SK-N-SH (cell line): Measurements from ENCODE around the gene CFHR5. TPM values are rescaled to one million over a fixed set of nuclear protein-coding genes. Genes with fewer than 3 reads are reported as not detected.
"Not testable (repeated sequence)": the region's sequence is repeated elsewhere in the genome, so short reads cannot be mapped to it uniquely, and the experiment has no call there.

Experiments
- CTCF ChIA-PET: fragments of 300-600, 350-600 bp; formaldehyde crosslinking; extraction: SDS; loops from one replicate; lab custom pipeline; 2021; lab: Yijun Ruan, JAX
- POLR2A ChIA-PET: fragments of 350-600 bp; sonication (Branson Sonifier 250); formaldehyde crosslinking; extraction: SDS; loops from one replicate; lab custom pipeline; 2020; ENCODE audit warnings: antibody characterized with exemption, inconsistent platforms; lab: Yijun Ruan, JAX
- DNase-seq: peaks from one replicate; pipeline ENCODE4 v3.0.0; 2012
- H2AFZ ChIP-seq: fragments of 200-600 bp; sonication (generic); 2 replicates; pipeline ENCODE4 v1.8.1; 2016; ENCODE audit warnings: antibody characterized with exemption, mild to moderate bottlenecking, low read depth
- H3F3A ChIP-seq: fragments of 200-600 bp; sonication (generic); replicated peaks from 2 replicates; pipeline ENCODE3; 2016; ENCODE audit warnings: antibody characterized with exemption, mild to moderate bottlenecking; ENCODE audit not compliant: insufficient read depth
- H3K27ac ChIP-seq, 2 experiments: fragments of 200-500 bp in 1 of 2; fragments of 200-600 bp in 1 of 2; sonication (Bioruptor generic) in 1 of 2; sonication (generic), shearing (Covaris generic) in 1 of 2; 2 replicates each; pipeline versions ENCODE4 v1.5.1 to v1.6.1; 2014 to 2016; ENCODE audit warnings: low read depth in 2 of 2, inconsistent platforms in 1 of 2, low read length in 1 of 2, mild to moderate bottlenecking in 1 of 2, mixed read lengths in 1 of 2
- H3K27me3 ChIP-seq: fragments of 200-600 bp; sonication (generic), shearing (Covaris generic); 2 replicates; pipeline ENCODE4 v1.6.1; 2016; ENCODE audit warnings: mixed run types; ENCODE audit not compliant: insufficient read depth
- H3K36me3 ChIP-seq, 2 experiments: fragments of 200-500 bp in 1 of 2; fragments of 200-600 bp in 1 of 2; sonication (Bioruptor generic) in 1 of 2; sonication (generic) in 1 of 2; replicated peaks in 1 of 2; 2 replicates each; pipeline versions ENCODE3 to v1.5.1; 2014 to 2016; ENCODE audit warnings: low read length in 1 of 2, mild to moderate bottlenecking in 1 of 2; ENCODE audit not compliant: insufficient read depth in 2 of 2, control insufficient read depth in 1 of 2
- H3K4me1 ChIP-seq, 2 experiments: fragments of 200-500 bp in 1 of 2; fragments of 200-600 bp in 1 of 2; sonication (Bioruptor generic) in 1 of 2; sonication (generic), shearing (Covaris generic) in 1 of 2; 2 replicates each; pipeline versions ENCODE4 v1.5.1 to v1.6.1; 2014 to 2016; ENCODE audit warnings: low read depth in 1 of 2, low read length in 1 of 2, mixed run types in 1 of 2; ENCODE audit not compliant: insufficient read depth in 2 of 2, control insufficient read depth in 1 of 2
- H3K4me2 ChIP-seq: fragments of 200-600 bp; sonication (generic), shearing (Covaris generic); 2 replicates; pipeline ENCODE4 v1.6.1; 2017; ENCODE audit warnings: mixed run types
- H3K4me3 ChIP-seq, 2 experiments: fragments of 200-500 bp in 1 of 2; fragments of 200-600 bp in 1 of 2; sonication (Bioruptor generic) in 1 of 2; sonication (generic), shearing (Covaris generic) in 1 of 2; 2 replicates each; pipeline versions ENCODE4 v1.5.1 to v1.8.1; 2014 to 2016; ENCODE audit warnings: low read depth in 2 of 2, inconsistent platforms in 1 of 2, low read length in 1 of 2, mild to moderate bottlenecking in 1 of 2, mixed read lengths in 1 of 2, moderate library complexity in 1 of 2
- H3K79me2 ChIP-seq: fragments of 200-600 bp; sonication (generic); 2 replicates; pipeline ENCODE4 v1.8.1; 2017; ENCODE audit warnings: mild to moderate bottlenecking; ENCODE audit not compliant: insufficient read depth
- H3K9ac ChIP-seq: fragments of 200-600 bp; sonication (generic); 2 replicates; pipeline ENCODE4 v1.6.1; 2017; ENCODE audit warnings: mixed run types
- H3K9me2 ChIP-seq: fragments of 200-600 bp; sonication (generic); 2 replicates; pipeline ENCODE4 v1.6.1; 2017; ENCODE audit warnings: mixed run types
- H3K9me3 ChIP-seq: fragments of 200-600 bp; sonication (generic); 2 replicates; pipeline ENCODE4 v1.6.1; 2017; ENCODE audit warnings: mixed run types, mild to moderate bottlenecking, moderate library complexity
- H4K20me1 ChIP-seq: fragments of 200-600 bp; sonication (generic); 2 replicates; pipeline ENCODE4 v1.6.1; 2017; ENCODE audit warnings: mild to moderate bottlenecking, mixed run types; ENCODE audit not compliant: insufficient read depth
- CHD2 ChIP-seq: fragments of 150-350 bp; IDR thresholded peaks from 2 replicates; pipeline ENCODE4 v1.6.1; 2018; ENCODE audit warnings: low read length; ENCODE audit not compliant: partially characterized antibody
- IRF3 ChIP-seq: fragments of 150-350 bp; IDR thresholded peaks from 2 replicates; pipeline ENCODE4 v1.6.1; 2016; ENCODE audit warnings: mild to moderate bottlenecking, low read depth, low read length
- RAD21 ChIP-seq: IDR thresholded peaks from 2 replicates; pipeline ENCODE4 v1.6.1; 2012; ENCODE audit warnings: mild to moderate bottlenecking, low read length
- RFX5 ChIP-seq: IDR thresholded peaks from 2 replicates; pipeline ENCODE4 v1.6.1; 2012; ENCODE audit warnings: mild to moderate bottlenecking, improper control_type of control experiment, low read length
- SIN3A ChIP-seq: IDR thresholded peaks from 2 replicates; pipeline ENCODE4 v1.6.1; 2012; ENCODE audit warnings: low read depth, mild to moderate bottlenecking, low read length, moderate library complexity, borderline replicate concordance
- SMC3 ChIP-seq: IDR thresholded peaks from 2 replicates; pipeline ENCODE4 v1.6.1; 2012; ENCODE audit warnings: low read depth, low read length, improper control_type of control experiment
- TCF12 ChIP-seq: IDR thresholded peaks from 2 replicates; pipeline ENCODE4 v1.4.0; 2012
- TEAD4 ChIP-seq: IDR thresholded peaks from 2 replicates; pipeline ENCODE4 v1.4.0; 2012; ENCODE audit warnings: mild to moderate bottlenecking, borderline replicate concordance; ENCODE audit not compliant: insufficient read depth
- USF1 ChIP-seq: IDR thresholded peaks from 2 replicates; pipeline ENCODE4 v1.4.0; 2012; ENCODE audit warnings: low read depth, borderline replicate concordance
- ZBTB33 ChIP-seq: IDR thresholded peaks from 2 replicates; pipeline ENCODE4 v1.4.0; 2012; ENCODE audit warnings: low read depth, borderline replicate concordance
- WGBS: methylation state at CpG from one replicate; pipeline ENCODE4 v1.1.6; 2017; ENCODE audit warnings: low lambda C conversion rate; 5-methylcytosine and 5-hydroxymethylcytosine counted together
- polyA plus RNA-seq, 3 experiments: library from polyadenylated mRNA; depleted of rRNA; stranded (reverse); fragments of >200 nt; gene quantifications; 2 replicates each; pipeline ENCODE4 v1.2.3, GENCODE V29; 2012
- TF ChIP-seq, protein P1 (sequence below): fragments of 200-600 bp; sonication (generic); IDR thresholded peaks from 2 replicates; pipeline ENCODE4 v1.6.1; 2017; ENCODE audit warnings: antibody characterized with exemption, mild to moderate bottlenecking, moderate library complexity
- TF ChIP-seq, protein P2 (sequence below): IDR thresholded peaks from 2 replicates; pipeline ENCODE4; 2012

The CFHR5 gene
- polyA plus RNA-seq, 1 of the 3 experiments (the other 2 are of a cell fraction): not detected

DNA sequence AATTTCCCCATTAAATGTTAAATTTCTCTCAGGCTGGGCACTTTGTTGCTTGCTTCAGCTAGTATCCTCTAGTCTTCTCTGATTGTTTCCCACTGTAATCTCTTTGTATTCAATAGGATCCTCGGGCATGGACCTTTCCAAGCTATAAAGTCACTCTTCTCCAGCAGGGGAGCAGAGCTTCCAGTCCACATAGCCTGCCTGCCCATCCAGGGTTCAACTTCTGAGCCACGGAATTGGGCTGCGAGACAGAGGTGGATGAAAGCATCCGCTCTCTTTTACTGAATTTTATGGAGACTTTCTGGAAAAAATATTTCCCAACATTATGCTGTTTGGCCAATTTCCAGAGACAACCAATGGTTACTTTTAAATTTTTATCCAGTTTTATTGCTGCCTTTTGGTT, 1.1 kb upstream of the CFHR5 start (continued):
- TF ChIP-seq, protein P1, sequence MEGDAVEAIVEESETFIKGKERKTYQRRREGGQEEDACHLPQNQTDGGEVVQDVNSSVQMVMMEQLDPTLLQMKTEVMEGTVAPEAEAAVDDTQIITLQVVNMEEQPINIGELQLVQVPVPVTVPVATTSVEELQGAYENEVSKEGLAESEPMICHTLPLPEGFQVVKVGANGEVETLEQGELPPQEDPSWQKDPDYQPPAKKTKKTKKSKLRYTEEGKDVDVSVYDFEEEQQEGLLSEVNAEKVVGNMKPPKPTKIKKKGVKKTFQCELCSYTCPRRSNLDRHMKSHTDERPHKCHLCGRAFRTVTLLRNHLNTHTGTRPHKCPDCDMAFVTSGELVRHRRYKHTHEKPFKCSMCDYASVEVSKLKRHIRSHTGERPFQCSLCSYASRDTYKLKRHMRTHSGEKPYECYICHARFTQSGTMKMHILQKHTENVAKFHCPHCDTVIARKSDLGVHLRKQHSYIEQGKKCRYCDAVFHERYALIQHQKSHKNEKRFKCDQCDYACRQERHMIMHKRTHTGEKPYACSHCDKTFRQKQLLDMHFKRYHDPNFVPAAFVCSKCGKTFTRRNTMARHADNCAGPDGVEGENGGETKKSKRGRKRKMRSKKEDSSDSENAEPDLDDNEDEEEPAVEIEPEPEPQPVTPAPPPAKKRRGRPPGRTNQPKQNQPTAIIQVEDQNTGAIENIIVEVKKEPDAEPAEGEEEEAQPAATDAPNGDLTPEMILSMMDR: no peak
- TF ChIP-seq CHD2: no peak
- TF ChIP-seq, protein P2, sequence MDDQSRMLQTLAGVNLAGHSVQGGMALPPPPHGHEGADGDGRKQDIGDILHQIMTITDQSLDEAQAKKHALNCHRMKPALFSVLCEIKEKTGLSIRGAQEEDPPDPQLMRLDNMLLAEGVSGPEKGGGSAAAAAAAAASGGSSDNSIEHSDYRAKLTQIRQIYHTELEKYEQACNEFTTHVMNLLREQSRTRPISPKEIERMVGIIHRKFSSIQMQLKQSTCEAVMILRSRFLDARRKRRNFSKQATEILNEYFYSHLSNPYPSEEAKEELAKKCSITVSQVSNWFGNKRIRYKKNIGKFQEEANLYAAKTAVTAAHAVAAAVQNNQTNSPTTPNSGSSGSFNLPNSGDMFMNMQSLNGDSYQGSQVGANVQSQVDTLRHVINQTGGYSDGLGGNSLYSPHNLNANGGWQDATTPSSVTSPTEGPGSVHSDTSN: no peak
- TF ChIP-seq SIN3A: no peak
- no peak for TF ChIP-seq RFX5
- no peak for TF ChIP-seq SMC3
- TF ChIP-seq ZBTB33: no peak
- TF ChIP-seq RAD21: no peak
- no peak for TF ChIP-seq TCF12

GRCh38 chr1:196980859-196981258, 3.5 kb downstream of the CFHR5 start:
- H3K4me1 ChIP-seq: no peaks in the 10 kb centered on the region; a peak in 1 of 4 replicates
- H3K9me2 ChIP-seq: no peaks in the 10 kb centered on the region
- no peak for DNase-seq
- no peak overlapping the region for H3K4me2 ChIP-seq
- H3K27ac ChIP-seq: no peak overlapping the region
- no peaks in the 10 kb centered on the region for H3K9me3 ChIP-seq
- TF ChIP-seq IRF3: no peak
- TF ChIP-seq USF1: no peak
- TF ChIP-seq, protein P2: no peak
- no peak for TF ChIP-seq TCF12
- TF ChIP-seq, protein P1: no peak
- TF ChIP-seq TEAD4: no peak
- H2AFZ ChIP-seq: no peak overlapping the region
- POLR2A ChIA-PET: no interaction called here
- no peaks in the 10 kb centered on the region for H3K36me3 ChIP-seq
- no peaks in the 10 kb centered on the region for H3K27me3 ChIP-seq
- H4K20me1 ChIP-seq: no peaks in the 10 kb centered on the region
- WGBS: 66% methylated on average over 1 of the region's 1 CpG
- no peaks in the 10 kb centered on the region for H3F3A ChIP-seq
- CTCF ChIA-PET: no interaction called here
- H3K79me2 ChIP-seq: no peaks in the 10 kb centered on the region
- H3K4me3 ChIP-seq: no peak overlapping the region
- no peak overlapping the region for H3K9ac ChIP-seq

GRCh38 chr1:196982247-196982646, 4.9 kb downstream of the CFHR5 start:
- peak overlapping the region; percentile 56; the same call in 1 of the 2 replicates for H2AFZ ChIP-seq
- DNase-seq, H3K4me3 ChIP-seq, H3K9me3 ChIP-seq, H3K9me2 ChIP-seq, H3F3A ChIP-seq, CTCF ChIA-PET, H3K36me3 ChIP-seq, H3K27me3 ChIP-seq, POLR2A ChIA-PET, H4K20me1 ChIP-seq, H3K79me2 ChIP-seq, H3K4me2 ChIP-seq, H3K27ac ChIP-seq, H3K9ac ChIP-seq, H3K4me1 ChIP-seq: not testable (repeated sequence)
- 80% methylated on average over 7 of the region's 7 CpGs for WGBS
